Smooth muscle cell (in vitro differentiated cells): Measurements from ENCODE around the gene TRIM45. TPM values are rescaled to one million over a fixed set of nuclear protein-coding genes. Genes with fewer than 3 reads are reported as not detected.
A peak's percentile ranks its signal among the peaks of the same experiment; 100 is the strongest.
"Not testable (repeated sequence)": the region's sequence is repeated elsewhere in the genome, so short reads cannot be mapped to it uniquely, and the experiment has no call there.

ENCODE experiments used
- DNase-seq: peaks from one replicate; lab custom pipeline; 2025; ENCODE audit not compliant: unreplicated experiment; lab: John Stamatoyannopoulos, UW
- H2AFZ ChIP-seq: fragments of 200-600 bp; sonication (generic); 2 replicates; pipeline ENCODE4 v1.6.0; 2016; ENCODE audit warnings: antibody characterized with exemption, low read depth, mild to moderate bottlenecking
- H3F3A ChIP-seq: fragments of 200-600 bp; sonication (generic); 2 replicates; pipeline ENCODE4 v1.6.0; 2017; ENCODE audit warnings: antibody characterized with exemption, low read depth
- H3K27ac ChIP-seq: fragments of 200-600 bp; sonication (generic); 2 replicates; pipeline ENCODE4 v1.5.1; 2016; ENCODE audit warnings: low read depth, mild to moderate bottlenecking
- H3K27me3 ChIP-seq: fragments of 200-600 bp; sonication (generic); 2 replicates; pipeline ENCODE4 v1.6.1; 2016; ENCODE audit warnings: low read depth, mild to moderate bottlenecking
- H3K36me3 ChIP-seq: fragments of 200-600 bp; sonication (generic); 2 replicates; pipeline ENCODE4 v1.5.1; 2016; ENCODE audit warnings: low read depth
- H3K4me1 ChIP-seq: fragments of 200-600 bp; sonication (generic); 2 replicates; pipeline ENCODE4 v1.5.1; 2016; ENCODE audit warnings: low read depth
- H3K4me2 ChIP-seq: fragments of 200-600 bp; sonication (generic); 2 replicates; pipeline ENCODE4 v1.6.0; 2016; ENCODE audit warnings: mild to moderate bottlenecking
- H3K4me3 ChIP-seq: fragments of 200-600 bp; sonication (generic); 2 replicates; pipeline ENCODE4 v1.5.1; 2016; ENCODE audit warnings: mild to moderate bottlenecking
- H3K79me2 ChIP-seq: fragments of 200-600 bp; sonication (generic); 2 replicates; pipeline ENCODE4 v1.6.0; 2016; ENCODE audit warnings: low read depth, mild to moderate bottlenecking
- H3K9ac ChIP-seq: fragments of 200-600 bp; sonication (generic); 2 replicates; pipeline ENCODE4 v1.6.0; 2016; ENCODE audit warnings: low read depth
- H3K9me3 ChIP-seq: fragments of 200-600 bp; sonication (generic); replicated peaks from 2 replicates; pipeline ENCODE4 v1.5.1; 2016; ENCODE audit warnings: low read depth
- H4K20me1 ChIP-seq: fragments of 200-600 bp; sonication (generic); 2 replicates; pipeline ENCODE4 v1.6.0; 2016; ENCODE audit warnings: low read depth
- WGBS: methylation state at CpG from one replicate; pipeline ENCODE4 v1.1.7; 2016; ENCODE audit warnings: low lambda C conversion rate; 5-methylcytosine and 5-hydroxymethylcytosine counted together
- polyA plus RNA-seq: library from polyadenylated mRNA; unstranded; fragments of >200 nt; fragmentation: Nextera tagmentation; extraction: Ambion mirVana; gene quantifications from 2 replicates; pipeline ENCODE4 v1.2.1, GENCODE V29; 2016
- total RNA-seq: library from RNA; depleted of rRNA; stranded (reverse); fragments of >200 nt; gene quantifications from 2 replicates; pipeline ENCODE4 v1.2.3, GENCODE V29; 2014
- TF ChIP-seq, protein P1 (sequence below): fragments of 200-600 bp; sonication (generic); IDR thresholded peaks from 2 replicates; pipeline ENCODE4 v1.5.1; 2017; ENCODE audit warnings: borderline replicate concordance, mild to moderate bottlenecking, antibody characterized with exemption; ENCODE audit not compliant: insufficient read depth, poor library complexity, severe bottlenecking

Gene TRIM45
- total and polyA plus RNA-seq, 2 experiments from 2014 or later = 4.4 to 4.6 TPM

DNA sequence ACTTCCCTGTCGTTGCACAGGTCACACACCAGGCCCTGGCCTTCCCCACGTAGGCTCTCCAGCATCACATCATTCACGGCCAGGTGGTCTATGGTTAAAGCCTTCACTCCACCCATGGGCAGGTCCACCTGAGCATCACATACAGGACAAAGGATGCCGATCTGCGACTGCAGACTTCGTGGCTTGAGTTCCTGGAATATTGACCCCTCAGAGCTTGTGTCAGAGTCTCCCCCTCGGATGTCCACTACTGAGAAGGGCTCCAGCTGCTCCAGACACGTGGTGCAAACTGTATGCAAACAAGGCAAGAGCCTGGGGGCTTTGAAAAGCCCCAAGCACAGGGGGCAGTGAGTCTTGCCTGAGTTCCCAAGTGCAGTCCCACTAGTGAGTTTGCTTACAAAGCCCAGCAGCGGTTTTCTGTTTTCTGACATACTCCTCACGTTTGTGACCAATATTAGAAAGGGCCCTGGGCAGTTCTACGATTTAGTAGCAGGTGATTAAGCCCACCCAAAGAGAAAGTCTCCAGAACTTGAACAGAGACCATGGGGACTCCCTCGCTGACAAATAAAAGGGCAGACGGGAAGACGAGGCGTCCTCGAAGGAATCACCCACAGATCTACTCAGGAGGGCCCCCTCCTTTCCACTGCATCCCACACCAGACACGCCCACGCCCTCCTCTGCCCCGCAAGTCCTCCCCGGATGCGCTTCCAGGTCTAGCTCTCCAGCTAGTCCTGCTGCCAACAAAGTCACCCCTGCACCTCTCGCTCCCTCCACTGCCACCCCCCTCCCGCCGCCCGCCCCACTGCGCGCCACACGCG, 568 bp downstream of the TRIM45 start:
- no peaks in the 10 kb centered on the region for H3F3A ChIP-seq
- no peaks in the 10 kb centered on the region for H3K27me3 ChIP-seq
- DNase-seq = no peak
- H3K79me2 ChIP-seq = no peaks in the 10 kb centered on the region
- 19% methylated on average over 28 of the region's 29 CpGs for WGBS
- TF ChIP-seq, protein P1, sequence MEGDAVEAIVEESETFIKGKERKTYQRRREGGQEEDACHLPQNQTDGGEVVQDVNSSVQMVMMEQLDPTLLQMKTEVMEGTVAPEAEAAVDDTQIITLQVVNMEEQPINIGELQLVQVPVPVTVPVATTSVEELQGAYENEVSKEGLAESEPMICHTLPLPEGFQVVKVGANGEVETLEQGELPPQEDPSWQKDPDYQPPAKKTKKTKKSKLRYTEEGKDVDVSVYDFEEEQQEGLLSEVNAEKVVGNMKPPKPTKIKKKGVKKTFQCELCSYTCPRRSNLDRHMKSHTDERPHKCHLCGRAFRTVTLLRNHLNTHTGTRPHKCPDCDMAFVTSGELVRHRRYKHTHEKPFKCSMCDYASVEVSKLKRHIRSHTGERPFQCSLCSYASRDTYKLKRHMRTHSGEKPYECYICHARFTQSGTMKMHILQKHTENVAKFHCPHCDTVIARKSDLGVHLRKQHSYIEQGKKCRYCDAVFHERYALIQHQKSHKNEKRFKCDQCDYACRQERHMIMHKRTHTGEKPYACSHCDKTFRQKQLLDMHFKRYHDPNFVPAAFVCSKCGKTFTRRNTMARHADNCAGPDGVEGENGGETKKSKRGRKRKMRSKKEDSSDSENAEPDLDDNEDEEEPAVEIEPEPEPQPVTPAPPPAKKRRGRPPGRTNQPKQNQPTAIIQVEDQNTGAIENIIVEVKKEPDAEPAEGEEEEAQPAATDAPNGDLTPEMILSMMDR = no peak
- H4K20me1 ChIP-seq = no peaks in the 10 kb centered on the region
- H3K4me3 ChIP-seq = peak overlapping the region; percentile 73
- H3K9ac ChIP-seq = peak overlapping the region; percentile 99
- peak overlapping the region; percentile 84 for H2AFZ ChIP-seq
- H3K4me1 ChIP-seq = peaks cover 12% of the 10 kb centered on the region
- peak overlapping the region; percentile 98 for H3K27ac ChIP-seq
- no peaks in the 10 kb centered on the region for H3K36me3 ChIP-seq
- H3K4me2 ChIP-seq = peak overlapping the region; percentile 84
- H3K9me3 ChIP-seq = no peaks in the 10 kb centered on the region

DNA sequence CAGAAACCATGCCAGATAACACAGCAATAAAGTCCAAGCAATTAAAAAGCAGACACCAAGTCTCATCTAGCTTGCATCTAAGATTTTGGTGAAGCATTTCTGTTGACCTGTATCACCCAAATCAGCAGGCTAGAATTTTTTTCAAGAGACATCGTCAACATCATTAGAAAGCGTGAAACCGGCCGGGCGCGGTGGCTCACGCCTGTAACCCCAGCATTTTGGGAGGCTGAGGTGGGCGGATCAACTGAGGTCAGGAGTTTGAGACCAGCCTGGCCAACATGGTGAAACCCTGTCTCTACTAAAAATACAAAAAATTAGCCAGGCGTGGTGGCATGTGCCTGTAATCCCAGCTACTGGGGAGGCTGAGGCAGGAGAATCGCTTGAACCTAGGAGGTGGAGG, 2.4 kb downstream of the TRIM45 start:
- not testable (repeated sequence) for H3K4me3 ChIP-seq, H3K4me2 ChIP-seq, H3K9me3 ChIP-seq, DNase-seq, H4K20me1 ChIP-seq, H3K9ac ChIP-seq, H3K36me3 ChIP-seq, H3K27me3 ChIP-seq, H2AFZ ChIP-seq, H3K27ac ChIP-seq, H3K79me2 ChIP-seq, H3F3A ChIP-seq
- 98% methylated on average over 10 of the region's 10 CpGs for WGBS
- peaks cover 12% of the 10 kb centered on the region for H3K4me1 ChIP-seq

DNA sequence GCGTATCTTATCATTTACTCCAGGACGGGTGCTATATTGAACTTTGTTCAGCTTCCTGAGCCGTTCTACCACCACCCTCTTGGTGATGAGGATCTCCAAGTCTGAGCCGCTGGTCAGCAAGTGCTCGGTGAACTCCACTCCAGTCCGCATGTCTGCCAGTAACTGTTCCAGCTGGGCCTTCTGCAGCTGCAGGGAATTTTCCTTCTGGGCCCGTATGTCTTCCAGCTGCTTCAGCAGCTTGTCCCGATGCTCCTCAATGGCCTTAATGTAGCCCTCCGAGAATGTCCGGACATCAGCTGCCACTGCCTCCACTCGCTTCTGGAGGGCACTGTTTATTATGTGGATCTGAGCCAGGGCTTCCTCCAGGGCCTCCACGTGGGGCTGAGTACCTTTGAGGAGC, 3.4 kb downstream of the TRIM45 start:
- Histone ChIP-seq H2AFZ (no peak overlapping the region), H3K79me2 (no peaks in the 10 kb centered on the region), H3K4me3 (no peak overlapping the region), H3K4me2 (no peak overlapping the region), H3K27me3 (no peaks in the 10 kb centered on the region), H4K20me1 (no peaks in the 10 kb centered on the region), H3K4me1 (peaks cover 12% of the 10 kb centered on the region), H3F3A (no peaks in the 10 kb centered on the region), H3K9ac (no peak overlapping the region), H3K36me3 (no peaks in the 10 kb centered on the region), H3K27ac (no peak overlapping the region), H3K9me3 (no peaks in the 10 kb centered on the region)
- TF ChIP-seq, protein P1 = no peak
- WGBS = 98% methylated on average over 12 of the region's 12 CpGs
- no peak for DNase-seq

DNA sequence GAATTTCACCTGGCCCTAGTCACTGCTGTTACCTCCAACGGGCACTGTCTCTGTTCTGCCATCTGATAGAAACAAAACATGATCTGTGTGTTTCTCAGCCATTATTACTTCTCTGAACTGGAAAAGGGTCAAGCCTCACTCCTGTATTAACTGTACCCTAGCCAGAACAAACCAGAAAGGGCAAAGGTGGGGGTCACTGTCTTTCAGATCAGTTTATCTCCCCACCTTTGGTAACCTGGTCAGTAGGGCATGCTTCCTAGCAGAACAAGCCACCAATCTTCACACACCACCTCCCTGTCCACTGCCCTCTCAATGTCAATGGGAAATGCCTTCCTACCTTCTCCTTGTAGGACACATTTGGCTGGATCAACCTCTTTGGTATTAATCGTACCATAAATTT, 3.9 kb downstream of the TRIM45 start:
- Histone ChIP-seq H3K79me2 (no peaks in the 10 kb centered on the region), H2AFZ (no peak overlapping the region), H3F3A (no peaks in the 10 kb centered on the region), H3K4me2 (no peak overlapping the region), H3K4me3 (no peak overlapping the region), H3K36me3 (no peaks in the 10 kb centered on the region), H3K4me1 (peaks cover 12% of the 10 kb centered on the region), H3K9ac (no peak overlapping the region), H4K20me1 (no peaks in the 10 kb centered on the region), H3K9me3 (no peaks in the 10 kb centered on the region), H3K27me3 (no peaks in the 10 kb centered on the region), H3K27ac (no peak overlapping the region)
- TF ChIP-seq, protein P1 = no peak
- WGBS = 94% methylated on average over 2 of the region's 2 CpGs
- DNase-seq = no peak
